HG03575 (cell line): ENCODE results near the gene NKAIN4.

Experiments used
- ATAC-seq: cut with Tn5 transposase; IDR thresholded peaks from one replicate; pipeline ENCODE4 v1.9.1; 2021; ENCODE audit not compliant: unreplicated experiment, insufficient number of reproducible peaks, low FRiP score; ENCODE audit errors: extremely low read depth

NKAIN4 gene

GRCh38 chr20:63277466-63278272 is 23.4 kb upstream of the NKAIN4 start:
- no peak for ATAC-seq

- ATAC-seq, result no peak
Measured at GRCh38 chr20:63276956-63277355, 22.7 kb upstream of the NKAIN4 start.

- ATAC-seq, result no peak
Measured at GRCh38 chr20:63275825-63276224, 21.6 kb upstream of the NKAIN4 start.

DNA sequence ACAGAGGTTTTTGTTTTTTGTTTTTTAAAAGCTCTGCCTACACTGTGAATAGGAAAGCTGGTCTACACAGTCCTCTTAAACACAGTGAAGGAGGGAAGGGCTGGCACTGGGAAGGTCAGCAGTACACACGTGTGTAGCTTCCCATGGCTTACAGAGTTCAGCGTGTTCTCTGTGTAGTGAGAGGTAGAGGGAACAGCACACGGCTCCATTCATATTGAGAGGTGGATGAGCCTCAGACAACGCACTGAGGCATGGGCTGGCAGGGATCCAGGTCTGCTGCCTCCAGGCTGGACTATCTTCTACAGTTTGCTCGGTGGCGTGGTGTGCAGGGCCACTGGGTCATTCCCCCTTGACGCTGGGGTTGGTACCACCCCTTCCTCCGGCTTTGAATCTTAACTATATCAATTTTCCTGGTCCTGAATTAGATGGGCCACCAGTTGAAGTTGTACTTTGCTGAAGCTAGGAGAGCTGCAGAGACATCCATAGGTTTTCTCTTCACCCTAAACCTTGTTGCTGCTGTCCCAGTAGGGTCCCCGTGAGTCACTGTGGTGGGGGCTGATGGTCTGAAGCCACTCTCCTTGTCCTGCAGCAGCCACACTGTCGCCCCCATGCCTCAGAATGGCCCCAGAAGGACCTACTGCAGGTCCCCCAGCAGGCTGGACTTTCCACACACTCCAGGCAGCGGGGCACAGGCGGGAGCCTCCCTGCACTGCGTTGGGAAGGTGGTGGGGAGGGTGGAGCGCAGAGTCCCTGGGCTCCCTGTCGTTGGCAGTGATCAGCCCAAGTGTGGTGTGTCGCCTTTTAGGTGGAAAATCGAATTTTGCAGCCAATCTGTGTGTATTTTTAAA is 20.3 kb upstream of the NKAIN4 start:
- ATAC-seq, result no peak

- ATAC-seq, result no peak
Measured at GRCh38 chr20:63273635-63274380, 19.5 kb upstream of the NKAIN4 start.

GRCh38 chr20:63273059-63273579 is 18.9 kb upstream of the NKAIN4 start:
- no peak for ATAC-seq

DNA sequence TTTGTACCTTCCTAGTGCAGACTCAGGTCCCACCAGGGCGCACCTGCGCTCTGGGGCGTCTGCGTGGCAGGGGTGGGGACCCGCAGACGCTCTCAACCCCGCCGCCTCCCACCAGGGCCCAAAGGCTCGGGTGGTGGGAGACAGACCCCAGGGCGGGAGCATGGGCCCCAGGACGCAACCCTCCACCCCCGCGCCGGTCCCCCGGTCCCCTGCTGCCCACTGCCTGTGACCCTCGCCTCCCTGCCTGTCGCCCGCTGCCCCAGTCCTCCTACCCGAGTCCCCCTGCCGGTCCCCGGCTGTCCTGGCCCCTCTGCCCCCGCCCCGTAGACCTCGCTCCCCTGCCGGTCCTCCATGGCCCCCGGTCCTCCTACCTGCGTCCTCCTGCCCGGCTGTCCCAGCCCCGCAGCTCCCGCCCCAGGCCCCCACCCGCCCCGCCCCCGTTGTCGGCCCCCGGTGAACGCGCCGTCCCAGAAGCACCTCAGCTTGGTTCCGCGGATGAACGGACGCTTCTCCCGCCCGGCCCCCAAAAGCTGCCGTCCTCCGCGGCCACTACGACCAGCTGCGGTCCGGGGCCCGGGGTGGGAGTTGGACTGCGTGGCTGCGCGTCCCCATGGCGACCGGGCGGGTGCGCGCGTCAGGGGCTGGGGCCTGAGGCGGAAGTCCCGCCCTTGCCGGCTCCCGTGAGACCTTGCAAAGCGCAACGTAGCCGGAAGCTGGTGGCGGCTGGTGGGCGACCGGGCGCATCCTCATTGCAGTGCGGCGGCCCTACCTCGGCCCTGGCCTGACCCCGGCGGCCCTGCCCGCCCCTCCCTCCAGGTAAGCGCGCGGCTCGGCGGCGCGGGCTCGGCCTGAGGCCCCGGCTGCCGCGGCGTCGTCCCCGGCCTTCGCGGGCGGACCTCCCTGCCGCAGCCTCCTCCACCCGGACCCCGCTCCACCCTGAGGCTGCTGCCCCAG is 18.1 kb upstream of the NKAIN4 start, which contains the start of gene ARFGAP1:
Gene ARFGAP1 (plus strand): TSS at position 709 of the 954 bp plus-strand sequence. CDS start 2,768 bp downstream, outside the sequence.
- peak; percentile 50 for ATAC-seq

DNA sequence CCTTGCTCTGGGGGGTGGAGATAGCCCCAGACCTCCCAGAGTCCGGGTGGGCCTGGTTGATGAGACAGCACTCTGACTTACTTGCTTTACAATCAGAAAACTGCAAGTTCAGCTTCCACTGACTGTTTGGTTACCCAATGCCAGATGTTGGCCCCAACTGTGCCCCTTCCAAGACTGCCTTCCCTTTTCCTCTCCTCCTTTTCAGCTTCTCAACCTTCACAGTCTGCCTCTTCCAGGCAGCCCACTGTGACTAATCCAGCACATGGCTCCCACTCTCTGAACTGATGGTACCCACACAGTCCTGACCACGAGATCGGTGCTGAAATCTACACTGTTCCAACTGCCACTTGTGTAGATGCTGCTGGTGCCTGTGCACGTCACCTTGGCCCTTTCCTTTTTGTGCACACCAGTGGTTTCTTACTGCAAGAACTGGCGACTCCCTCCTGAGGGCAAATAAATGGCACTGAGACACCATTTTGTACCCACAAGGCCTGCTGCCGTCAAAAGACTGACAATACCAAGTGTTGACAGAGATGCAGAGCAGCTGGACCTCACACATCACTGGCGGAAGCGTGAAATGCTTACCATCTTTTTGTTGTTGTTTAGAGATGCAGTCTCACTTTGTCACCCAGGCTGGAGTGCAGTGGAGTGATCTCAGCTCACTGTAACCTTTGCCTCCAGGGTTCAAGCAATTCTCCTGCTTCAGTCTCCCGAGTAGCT is 16.5 kb upstream of the NKAIN4 start:
- ATAC-seq, result no peak

GRCh38 chr20:63269724-63270123 is 15.5 kb upstream of the NKAIN4 start:
- ATAC-seq, result no peak

- ATAC-seq, result no peak
Measured at GRCh38 chr20:63268671-63269439, 14.6 kb upstream of the NKAIN4 start.

DNA sequence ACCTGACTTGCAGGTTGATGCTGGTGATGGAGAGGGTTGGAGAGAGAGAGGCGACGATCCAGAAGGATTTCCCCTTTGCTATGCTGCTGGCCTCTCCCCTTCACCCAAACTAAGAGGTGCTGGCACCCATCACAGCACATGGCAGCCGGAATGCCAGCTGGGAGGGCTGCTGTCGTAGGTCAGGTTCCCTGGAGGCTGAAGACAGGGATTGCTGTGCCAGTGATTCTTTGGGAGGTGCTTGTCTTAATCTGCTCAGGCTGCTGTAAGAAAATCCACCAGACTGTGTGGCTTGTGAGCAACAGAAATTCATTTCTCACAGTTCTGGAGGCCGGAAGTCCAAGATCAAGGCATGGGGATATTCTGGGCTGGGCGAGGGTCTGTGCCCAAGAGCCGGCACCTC is 14.0 kb upstream of the NKAIN4 start:
- no peak for ATAC-seq

GRCh38 chr20:63267691-63268090 is 13.4 kb upstream of the NKAIN4 start:
- no peak for ATAC-seq

- ATAC-seq, result no peak
Measured at GRCh38 chr20:63265891-63266515, 11.7 kb upstream of the NKAIN4 start.

- no peak for ATAC-seq
Measured at GRCh38 chr20:63264519-63264918, 10.3 kb upstream of the NKAIN4 start.

DNA sequence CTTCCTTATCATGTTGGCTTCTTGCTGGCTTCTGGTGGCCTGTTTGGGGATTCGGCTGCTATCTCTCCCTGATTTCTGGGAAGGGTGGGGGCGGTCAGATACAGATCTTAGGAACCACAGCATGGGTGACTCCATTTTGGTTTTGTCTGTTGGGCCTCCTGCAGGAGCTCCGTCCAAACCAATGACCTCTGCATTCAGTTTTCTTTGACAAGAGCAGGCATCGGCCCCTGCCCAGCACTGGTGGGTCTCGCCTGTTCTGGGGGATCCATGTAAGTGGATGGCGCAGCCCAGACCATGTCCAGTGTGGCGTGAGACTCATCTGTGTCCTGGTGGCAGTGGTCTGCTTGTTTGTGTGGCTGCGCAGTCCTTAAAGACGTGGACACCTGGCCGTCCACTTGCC is 9.7 kb upstream of the NKAIN4 start:
- no peak for ATAC-seq

GRCh38 chr20:63262836-63263235 is 8.6 kb upstream of the NKAIN4 start:
- no peak for ATAC-seq
